ENCODE measurements around the gene RPS23.

RPS23 gene

GRCh38 chr5:82252744-82253143, 25.4 kb downstream of the RPS23 start:
- intact Hi-C loops (cut with micrococcal nuclease): loop anchor here (10.0 kb wide), 1 partner anchor 398 kb away; no protein-coding TSS in a partner anchor
- Mint-ChIP-seq H3K27me3 (no peaks in the 10 kb centered on the region), H3K4me1 (ENCODE audit: low read depth) (no peaks in the 10 kb centered on the region), H3K4me3 (no peak overlapping the region), H3K27ac (no peak overlapping the region), H3K9me3 (peaks cover 7% of the 10 kb centered on the region), H3K36me3 (ENCODE audit: low read depth) (peaks cover 5% of the 10 kb centered on the region)

GRCh38 chr5:82246960-82247574, 31.1 kb downstream of the RPS23 start:
- no peaks in the 10 kb centered on the region for H3K27me3 Mint-ChIP-seq
- no peak overlapping the region for H3K27ac Mint-ChIP-seq
- peaks cover 14% of the 10 kb centered on the region for H3K36me3 Mint-ChIP-seq (ENCODE audit: low read depth)
- H3K4me3 Mint-ChIP-seq: no peak overlapping the region
- intact Hi-C loops (cut with micrococcal nuclease): no loop called here
- H3K4me1 Mint-ChIP-seq (ENCODE audit: low read depth): no peaks in the 10 kb centered on the region
- H3K9me3 Mint-ChIP-seq: peaks cover 20% of the 10 kb centered on the region

DNA sequence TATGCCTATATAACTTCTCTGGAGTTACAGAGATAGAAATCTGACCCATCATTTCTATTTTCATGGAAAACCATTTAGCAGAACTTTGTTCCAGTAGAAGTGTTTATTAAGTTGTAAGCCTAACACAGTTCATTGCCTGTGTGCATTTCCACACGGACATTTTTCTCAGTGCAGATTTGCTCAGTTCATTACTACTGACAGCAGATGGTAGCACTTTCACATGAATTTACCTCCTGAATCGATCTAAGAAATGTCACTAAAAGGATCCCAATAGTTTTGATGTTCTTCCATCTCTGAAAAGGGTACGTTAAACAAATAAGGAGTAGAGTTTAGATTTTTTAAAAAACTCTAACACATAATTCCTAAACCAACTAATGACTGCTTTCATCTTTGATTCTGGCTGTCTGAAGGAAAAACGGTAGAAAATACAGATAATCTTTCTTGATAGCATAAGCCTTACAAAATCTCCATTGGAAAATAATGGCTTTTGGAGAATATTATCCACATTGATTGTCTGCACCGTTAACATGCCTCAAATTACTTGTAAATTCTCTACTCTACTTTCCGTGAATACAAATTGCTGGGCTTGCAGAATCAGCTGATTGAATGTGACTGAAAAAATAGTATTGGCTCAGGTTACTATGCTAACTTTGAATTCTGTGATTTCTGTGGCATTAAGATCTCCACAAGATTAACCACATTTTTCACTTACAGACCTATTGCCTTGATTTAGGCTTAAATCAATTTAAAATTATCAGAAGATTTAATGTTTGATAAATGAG, 33.1 kb downstream of the RPS23 start:
- H3K36me3 Mint-ChIP-seq (ENCODE audit: low read depth): peaks cover 14% of the 10 kb centered on the region
- peaks cover 20% of the 10 kb centered on the region for H3K9me3 Mint-ChIP-seq
- no peaks in the 10 kb centered on the region for H3K4me1 Mint-ChIP-seq (ENCODE audit: low read depth)
- no peak overlapping the region for H3K27ac Mint-ChIP-seq
- H3K4me3 Mint-ChIP-seq: no peak overlapping the region
- H3K27me3 Mint-ChIP-seq: no peaks in the 10 kb centered on the region
- intact Hi-C loops (cut with micrococcal nuclease): no loop called here

- intact Hi-C loops (cut with micrococcal nuclease): no loop called here
- Mint-ChIP-seq H3K9me3 (peaks cover 20% of the 10 kb centered on the region), H3K27ac (no peak overlapping the region), H3K27me3 (no peaks in the 10 kb centered on the region), H3K4me1 (ENCODE audit: low read depth) (no peaks in the 10 kb centered on the region), H3K4me3 (no peak overlapping the region), H3K36me3 (ENCODE audit: low read depth) (peaks cover 14% of the 10 kb centered on the region)
Observed at GRCh38 chr5:82244151-82244550, 34.0 kb downstream of the RPS23 start.

- Mint-ChIP-seq H3K4me3 (no peak overlapping the region), H3K36me3 (ENCODE audit: low read depth) (no peaks in the 10 kb centered on the region), H3K9me3 (no peaks in the 10 kb centered on the region), H3K4me1 (ENCODE audit: low read depth) (no peaks in the 10 kb centered on the region), H3K27ac (no peak overlapping the region), H3K27me3 (no peaks in the 10 kb centered on the region)
- intact Hi-C loops (cut with micrococcal nuclease): no loop called here
Observed at GRCh38 chr5:82234885-82235284, 43.3 kb downstream of the RPS23 start.

GRCh38 chr5:82225525-82226172, 52.5 kb downstream of the RPS23 start:
- Mint-ChIP-seq H3K4me1 (ENCODE audit: low read depth) (peaks cover 11% of the 10 kb centered on the region), H3K9me3 (no peaks in the 10 kb centered on the region), H3K4me3 (no peak overlapping the region), H3K27me3 (no peaks in the 10 kb centered on the region), H3K27ac (no peak overlapping the region), H3K36me3 (ENCODE audit: low read depth) (no peaks in the 10 kb centered on the region)
- intact Hi-C loops (cut with micrococcal nuclease): loop anchor here (1.0 to 5.0 kb wide), 3 partner anchors 118 to 800 kb away; no protein-coding TSS in a partner anchor
